ENCODE data around the gene GAS2L3.

Gene GAS2L3

GRCh38 chr12:100661300-100661951 is 87.9 kb downstream of the GAS2L3 start:
- DNase-seq (ENCODE audit: low spot score): no peak

- no peak for DNase-seq (ENCODE audit: low spot score)
These were observed 93.1 kb downstream of the GAS2L3 start for GRCh38 chr12:100666588-100666987.

GRCh38 chr12:100668945-100669536 is 95.6 kb downstream of the GAS2L3 start:
- peak; percentile 80 for DNase-seq (ENCODE audit: low spot score)

GRCh38 chr12:100669922-100670321 is 96.4 kb downstream of the GAS2L3 start:
- DNase-seq (ENCODE audit: low spot score): no peak

GRCh38 chr12:100671396-100672074 is 98.1 kb downstream of the GAS2L3 start:
- DNase-seq (ENCODE audit: low spot score): no peak

GRCh38 chr12:100672075-100672592 is 98.7 kb downstream of the GAS2L3 start:
- DNase-seq (ENCODE audit: low spot score): no peak

- no peak for DNase-seq (ENCODE audit: low spot score)
These were observed 100.8 kb downstream of the GAS2L3 start for GRCh38 chr12:100674036-100674888.
